ENCODE measurements around the gene GRM4.

Gene GRM4

DNA sequence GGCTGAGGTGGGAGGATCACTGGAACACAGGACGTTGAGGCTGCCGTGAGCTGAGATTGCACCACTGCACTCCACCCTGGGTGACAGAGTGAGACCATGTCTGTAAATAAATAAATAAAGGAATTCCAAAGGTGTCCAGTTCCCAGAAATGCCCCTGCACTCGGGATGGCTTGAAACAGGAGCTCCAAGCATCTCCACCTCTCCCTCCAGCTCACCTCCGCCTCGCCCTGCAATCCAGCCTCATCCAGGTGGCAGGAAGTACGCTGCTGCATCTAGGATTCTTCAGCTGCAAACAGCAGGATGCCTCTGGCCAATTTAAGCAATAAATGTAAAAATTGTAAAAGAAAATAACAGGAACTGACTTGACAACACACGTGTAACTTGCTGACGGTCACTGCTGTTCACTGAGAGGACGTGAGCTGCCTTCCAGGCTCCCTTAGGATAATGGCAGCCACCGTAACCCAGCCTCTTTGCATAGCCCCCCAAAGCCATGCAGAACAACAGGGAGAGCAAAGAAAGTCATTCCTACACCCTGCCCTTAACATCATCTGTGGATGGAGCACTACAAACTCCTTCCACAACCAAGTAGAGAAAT is 11.4 kb upstream of the GRM4 start:
- DNase-seq (ENCODE audit: low spot score): no peak

DNA sequence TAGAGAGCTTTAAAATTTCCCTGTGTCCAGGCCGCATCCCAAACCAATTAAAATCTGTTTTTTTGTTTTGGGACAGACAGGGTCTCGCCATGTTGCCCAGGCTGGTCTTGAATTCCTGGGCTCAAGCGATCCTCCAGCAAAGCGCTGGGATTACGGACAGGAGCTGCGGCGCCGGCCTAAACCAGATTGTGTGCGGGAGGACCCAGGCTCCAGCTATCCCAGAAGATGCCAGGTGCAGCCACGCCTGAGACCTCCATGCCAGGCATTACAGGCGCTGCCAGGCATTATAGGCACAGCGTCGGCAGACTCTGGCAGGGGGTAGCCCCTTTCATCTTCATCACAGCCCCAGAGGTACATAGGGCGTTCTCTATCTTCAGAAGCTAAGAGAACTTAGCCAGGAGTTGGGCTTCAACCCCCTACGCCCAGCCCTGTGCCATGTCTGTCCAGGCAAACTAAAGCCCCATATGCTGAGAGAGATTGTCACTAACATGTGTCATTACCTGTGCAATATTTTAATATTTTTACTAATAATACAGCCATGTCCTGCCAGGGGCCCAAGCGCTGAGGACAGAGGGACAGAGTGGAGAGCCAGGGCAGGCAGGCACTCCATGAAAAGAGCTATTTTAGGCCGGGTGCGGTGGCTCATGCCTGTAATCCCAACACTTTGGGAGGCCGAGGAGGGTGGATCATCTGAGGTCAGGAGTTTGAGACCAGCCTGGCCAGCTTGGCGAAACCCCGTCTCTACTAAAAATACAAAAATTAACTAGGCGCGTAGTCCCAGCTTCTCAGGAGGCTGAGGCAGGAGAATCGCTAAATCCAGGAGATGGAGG is 9.8 kb upstream of the GRM4 start:
- no peak for DNase-seq (ENCODE audit: low spot score)

DNA sequence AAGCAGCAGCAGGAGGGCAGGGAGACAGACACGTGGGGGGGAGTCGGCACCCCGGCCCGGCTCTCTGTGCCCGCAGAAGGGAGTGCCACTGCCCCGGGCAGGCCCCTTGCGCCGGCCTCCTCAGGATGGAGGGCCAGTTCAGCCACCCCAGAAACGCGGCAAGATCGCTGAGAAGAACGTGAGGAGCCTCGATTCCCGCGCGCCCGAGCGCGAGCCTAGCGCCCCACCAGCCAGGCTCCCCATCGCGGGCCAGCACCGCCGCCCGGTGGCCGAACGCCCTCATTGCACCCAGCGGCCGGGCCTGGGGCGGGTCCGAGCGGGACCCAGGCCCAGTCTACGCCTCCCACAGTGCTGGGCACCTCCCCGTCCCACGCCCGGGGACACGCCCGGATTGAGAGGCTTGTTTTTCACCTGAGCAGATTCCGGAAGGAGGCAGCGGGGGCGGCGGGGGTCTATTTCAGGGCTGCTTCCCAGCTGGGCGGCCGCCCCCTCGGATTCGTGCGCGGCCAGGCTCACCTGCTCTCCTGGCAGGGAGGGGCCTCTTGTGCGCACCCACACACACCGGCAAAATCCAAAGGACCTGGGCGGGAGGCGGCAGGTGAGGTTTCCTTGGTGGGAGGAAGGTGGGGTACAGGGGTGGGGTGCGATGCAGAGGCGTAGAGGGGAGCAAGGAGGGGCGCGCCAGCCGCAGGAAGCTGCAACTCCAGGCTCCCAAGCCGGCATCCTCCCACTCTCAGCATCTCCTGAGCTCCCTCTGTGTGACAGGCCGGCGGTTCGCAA is 9.0 kb upstream of the GRM4 start:
- DNase-seq (ENCODE audit: low spot score): peak; percentile 89

DNA sequence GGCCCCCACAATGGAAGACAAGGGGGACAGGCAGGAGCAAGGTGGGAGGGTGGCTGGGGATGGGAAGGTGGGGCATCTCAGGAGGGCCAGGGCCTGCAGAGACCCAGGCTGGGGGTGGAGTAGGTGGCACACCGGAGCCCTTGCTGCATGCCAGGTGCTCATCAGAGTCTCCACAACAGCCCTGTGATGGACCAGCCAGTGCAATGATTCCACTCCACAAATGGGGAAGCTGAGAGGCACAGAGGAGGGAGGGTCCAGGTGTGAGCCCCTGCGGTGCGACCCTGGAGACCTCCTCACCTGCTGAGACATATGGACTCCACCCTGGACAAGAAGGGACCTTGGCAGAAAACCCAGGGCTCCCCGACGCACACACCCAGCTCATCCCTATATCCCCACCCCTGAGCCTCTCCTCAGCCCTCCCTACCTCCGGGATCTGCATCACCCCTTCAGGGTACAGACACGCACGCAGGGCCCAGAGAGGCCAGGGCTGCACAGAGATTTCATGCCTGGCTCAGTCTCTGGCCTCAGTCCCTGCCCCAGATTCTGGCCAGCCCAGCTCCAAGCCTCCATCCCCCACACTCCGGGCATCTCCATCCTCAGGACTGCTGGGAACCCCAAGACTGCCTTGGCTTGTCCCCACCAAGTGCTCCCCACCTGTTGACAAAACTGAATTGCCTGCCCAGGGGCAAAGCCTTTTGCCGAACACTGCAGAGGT is 7.1 kb upstream of the GRM4 start:
- no peak for DNase-seq (ENCODE audit: low spot score)

DNA sequence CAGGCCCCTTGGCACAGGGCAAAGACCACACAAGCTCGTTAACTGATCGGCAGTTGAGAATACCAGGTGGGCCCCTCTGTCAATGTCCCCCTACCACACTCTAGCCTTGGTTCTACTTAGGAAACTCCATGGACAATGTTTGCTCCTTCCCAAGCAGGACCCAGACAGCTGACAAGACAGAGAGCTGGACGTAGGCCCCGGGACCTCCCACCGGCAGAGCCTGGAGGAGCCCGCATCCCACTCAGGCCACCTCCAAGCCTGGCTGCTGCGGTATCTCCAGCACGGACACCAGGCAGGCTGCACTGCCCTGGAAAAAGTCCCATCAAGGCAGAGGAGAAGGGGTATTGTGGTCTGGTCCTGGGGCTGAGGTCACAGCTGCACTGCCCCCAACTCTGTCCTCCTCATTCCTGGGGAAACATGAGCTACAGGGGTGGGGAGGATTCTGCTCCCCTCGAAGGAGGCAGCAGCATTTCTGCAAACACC is 6.2 kb upstream of the GRM4 start:
- DNase-seq (ENCODE audit: low spot score): no peak

DNA sequence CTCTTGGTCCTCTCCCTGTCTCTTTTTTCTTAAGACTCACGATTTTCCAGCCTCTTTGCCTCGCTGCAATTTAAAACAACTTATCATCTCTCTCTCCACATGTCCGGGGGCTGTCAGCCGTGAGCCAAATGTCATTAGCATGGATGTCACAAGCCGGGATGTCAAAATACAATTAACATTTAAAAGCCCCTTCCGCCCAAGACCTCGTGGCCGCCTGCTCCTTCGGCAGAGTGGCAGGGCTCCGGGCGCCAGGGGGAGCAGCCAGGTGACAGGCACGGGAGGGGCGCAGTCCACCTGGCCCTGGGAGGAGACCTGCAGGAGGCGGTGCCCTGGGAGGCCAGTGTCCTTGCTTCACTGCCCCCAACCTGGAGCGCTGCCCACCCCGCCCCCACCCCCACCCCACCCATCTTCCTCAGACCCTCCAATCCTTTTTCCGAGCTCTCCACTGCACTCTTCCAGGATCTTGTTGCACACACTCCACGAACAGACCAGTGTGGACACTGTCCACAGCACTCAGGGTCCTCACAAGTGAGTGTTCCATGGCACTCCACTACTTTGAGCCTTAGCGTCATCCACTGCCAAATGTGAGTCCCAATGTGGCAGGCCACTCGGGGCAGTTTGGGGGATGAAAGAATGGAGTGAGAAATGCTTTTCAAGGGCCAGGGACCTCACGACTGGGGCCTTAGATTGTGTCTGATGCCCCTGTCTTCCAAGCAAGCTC is 5.6 kb upstream of the GRM4 start:
- no peak for DNase-seq (ENCODE audit: low spot score)

DNA sequence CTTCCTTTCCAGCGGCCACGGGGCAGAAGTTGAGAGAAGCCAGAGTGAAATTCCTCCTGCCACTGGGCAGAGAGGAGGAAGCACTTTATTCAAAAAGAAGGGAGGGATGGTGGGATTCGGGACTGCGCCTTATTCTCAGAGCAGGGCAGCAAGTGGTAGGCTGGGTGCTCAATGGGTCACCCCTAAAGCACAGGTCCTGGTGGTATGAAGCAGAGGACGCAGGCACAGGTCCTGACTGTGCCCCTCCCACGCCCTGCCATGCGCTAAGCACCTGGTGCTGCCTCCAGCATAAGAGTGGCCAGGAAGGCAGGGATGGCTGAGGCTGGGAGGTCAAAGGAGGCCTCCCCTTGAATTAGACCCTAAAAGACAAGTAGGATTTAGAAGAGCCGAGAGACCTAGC is 4.9 kb upstream of the GRM4 start:
- no peak for DNase-seq (ENCODE audit: low spot score)

DNA sequence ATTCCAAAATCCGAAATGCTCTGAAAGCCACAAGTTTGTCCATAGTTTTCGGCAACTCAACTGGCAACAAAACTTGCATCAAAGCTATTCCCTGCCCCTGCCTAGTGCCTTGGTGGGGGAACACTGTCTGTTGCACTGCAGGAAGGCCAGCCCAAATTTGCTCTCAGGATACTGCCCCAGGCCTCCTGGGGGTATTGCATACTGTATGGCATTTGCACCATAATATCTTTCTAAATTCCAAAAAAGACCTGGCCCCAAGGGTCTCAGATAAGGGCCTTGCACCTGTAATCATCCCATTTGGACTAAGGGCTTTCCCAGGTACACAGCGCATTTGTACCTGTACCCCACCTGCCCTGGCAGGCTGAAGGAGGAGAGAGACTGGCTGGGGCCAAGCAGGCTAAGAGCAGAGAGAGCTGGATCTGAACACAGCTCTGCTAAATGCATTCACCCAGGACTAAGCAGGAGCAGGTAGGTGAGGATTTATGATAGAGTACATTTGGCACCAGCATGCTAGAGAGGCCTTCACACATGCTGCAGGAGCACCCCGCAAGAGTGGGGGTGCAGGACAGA is 4.0 kb upstream of the GRM4 start:
- DNase-seq (ENCODE audit: low spot score): no peak

DNA sequence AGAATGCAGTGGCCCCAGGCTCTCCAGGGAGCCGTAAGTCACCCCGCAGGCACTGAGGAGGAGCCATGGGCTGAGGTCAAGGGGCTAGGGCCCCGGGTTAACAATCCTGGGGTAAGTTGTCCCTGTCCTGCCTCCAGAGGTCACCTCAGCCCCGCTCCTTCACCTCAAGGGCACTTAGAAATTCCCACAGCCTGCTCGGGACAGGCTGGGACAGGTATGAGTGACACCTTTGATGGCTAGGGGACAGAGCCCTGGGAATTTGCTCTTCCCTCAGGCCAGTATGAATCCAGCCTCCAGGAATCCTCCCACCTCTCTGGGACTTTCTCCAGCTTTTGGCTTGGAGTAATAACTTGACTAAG is 3.5 kb upstream of the GRM4 start:
- DNase-seq (ENCODE audit: low spot score): no peak

DNA sequence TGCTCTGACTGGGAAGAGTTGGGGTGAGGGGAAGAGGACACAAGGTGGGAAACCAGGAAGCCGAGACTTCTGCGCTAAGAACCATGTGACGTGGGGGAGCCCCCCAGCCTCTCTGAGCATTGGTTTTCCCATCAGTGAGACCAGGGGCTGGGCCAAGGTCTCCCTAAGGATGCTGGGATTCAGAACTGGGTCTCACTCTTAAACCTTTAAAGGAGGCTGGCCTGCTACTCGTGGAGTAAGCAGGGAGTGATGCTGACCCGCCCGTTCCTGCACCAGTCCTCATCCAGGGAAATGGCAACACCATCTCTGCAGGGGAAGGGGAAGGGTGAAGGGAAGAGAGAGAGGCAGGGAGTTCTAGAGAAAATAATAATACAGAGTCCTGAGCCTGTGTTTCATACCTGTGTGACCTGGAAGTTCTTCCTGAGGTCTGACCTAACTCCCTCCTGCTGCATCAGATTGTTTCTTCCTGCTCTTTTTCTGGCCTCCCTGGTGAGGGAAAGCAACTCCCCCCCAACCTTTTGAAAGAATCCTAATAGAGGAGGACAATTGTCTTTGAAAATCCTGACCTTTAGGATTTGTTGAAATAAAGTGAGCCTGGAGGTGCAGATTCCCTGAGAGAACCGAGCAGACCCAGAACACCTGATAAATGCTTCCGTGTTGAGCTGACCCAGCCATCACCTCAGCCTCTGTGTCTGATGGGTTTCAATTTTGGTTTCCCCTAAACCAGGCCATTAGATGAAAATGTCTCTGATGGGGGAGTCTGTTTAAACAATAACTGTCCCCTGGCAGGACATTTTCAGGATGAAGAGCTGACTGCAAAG is 3.0 kb upstream of the GRM4 start:
- DNase-seq (ENCODE audit: low spot score): no peak

DNA sequence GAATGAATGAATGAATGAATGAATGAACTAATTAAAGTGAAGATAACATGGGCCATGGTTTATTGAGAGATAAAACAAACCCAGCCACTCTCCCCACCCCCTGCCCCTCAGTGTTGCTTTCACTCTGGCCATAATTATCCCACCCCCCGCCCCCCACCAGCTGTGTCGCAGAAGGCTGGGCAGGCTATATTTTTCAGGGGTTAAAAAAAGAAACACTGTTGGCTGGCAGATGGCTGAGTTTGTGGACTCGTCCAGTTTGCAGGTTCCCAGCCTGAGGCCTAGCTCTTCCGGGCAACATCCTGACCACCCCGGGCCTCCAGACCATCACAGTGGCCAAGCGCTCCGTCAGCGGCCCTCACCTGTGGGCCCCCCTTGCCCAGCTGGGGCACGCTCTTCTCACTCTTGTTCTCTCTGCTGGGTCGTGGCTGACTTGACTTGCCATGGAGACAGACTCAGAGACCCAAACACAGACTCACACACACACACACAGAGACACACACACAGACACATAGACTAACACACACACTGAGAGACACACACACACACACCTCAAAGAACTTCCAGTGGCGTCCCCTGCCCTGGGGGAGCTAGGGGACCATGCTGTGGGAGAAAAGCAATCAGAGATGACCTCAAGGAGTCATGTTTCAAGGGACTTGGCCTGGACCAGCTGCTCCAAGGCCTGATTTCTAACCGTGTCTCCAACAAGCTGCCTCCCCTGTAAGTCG is 2.2 kb upstream of the GRM4 start:
- no peak for DNase-seq (ENCODE audit: low spot score)

DNA sequence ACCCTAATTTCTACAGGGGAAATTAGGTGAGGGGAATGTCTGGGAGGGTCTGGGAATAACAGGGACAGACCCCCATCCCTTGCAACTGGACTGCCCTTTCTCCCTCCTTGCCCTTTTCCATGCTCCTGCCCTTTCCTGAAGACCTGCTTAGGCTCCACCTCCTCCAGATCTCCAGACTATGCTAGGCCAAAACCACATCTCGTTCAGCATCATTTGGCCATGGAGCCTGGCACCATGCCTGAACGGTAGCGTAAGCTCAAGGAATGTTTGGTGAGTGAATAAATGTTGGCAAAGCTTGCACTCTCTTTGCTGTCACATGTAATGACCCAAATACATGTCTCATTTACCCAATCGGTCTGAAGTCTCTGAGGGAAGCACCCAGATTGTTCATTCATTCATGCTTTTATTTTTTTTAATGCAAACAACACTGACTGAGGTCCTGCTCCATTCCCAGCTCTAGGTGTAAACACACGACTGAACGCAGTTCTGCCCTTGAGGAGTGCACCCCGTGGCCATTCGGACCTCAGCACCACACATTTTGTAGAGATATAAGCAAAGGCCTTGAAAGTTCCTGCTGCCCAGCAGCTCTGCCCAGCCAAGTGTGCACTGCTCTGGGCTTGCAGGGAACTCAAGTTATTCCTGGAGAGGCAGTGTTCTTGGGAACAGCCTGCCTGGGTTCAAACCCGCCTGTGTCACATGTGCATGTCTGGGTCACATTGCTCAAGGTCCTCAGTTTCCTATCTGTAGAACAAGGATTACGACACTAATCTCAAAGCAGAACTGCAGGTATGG is 1.1 kb upstream of the GRM4 start:
- no peak for DNase-seq (ENCODE audit: low spot score)

DNA sequence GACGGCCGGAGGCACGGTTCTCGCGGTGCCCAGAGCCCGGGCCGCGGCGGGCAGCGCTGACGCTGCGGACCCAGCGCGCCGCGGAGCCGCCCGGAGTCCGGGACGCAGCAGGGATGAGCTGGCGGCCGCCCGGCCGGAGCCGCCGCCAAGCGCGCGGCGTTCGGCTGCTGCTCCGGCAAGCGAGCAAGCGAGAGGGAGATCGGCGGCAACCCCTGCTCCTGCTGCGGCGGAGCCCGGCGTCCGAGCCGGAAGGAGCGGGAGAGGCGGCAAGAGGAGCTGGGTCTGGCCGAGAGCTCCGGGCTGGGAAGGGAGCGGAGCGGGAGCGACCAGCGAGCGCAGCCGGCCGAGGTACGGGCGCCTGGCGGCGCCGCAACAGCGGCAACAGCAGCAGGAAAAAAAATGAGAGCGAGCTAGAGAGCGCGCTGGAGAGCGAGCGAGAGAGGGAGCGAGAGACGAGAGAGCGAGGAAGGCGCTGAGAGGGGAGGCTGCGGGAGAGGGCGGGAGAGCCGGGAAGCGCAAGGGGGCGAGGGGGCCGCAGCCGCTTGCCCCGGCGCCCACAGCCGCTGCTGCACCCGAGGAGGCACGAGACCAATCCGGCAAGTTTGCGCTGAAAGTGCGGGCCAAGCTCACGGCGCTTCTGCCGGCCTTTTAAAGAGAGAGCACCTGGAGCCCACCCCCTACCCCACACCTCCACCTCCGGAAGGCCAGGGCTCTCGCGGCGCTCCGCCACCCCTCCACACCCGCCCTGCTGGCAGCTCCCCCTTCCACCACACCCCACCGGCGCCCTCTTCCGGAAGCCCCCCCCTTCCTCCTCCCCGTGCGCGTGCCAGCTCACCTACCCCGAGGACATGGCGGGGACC is 496 bp downstream of the GRM4 start:
- peak; percentile 24 for DNase-seq (ENCODE audit: low spot score)

DNA sequence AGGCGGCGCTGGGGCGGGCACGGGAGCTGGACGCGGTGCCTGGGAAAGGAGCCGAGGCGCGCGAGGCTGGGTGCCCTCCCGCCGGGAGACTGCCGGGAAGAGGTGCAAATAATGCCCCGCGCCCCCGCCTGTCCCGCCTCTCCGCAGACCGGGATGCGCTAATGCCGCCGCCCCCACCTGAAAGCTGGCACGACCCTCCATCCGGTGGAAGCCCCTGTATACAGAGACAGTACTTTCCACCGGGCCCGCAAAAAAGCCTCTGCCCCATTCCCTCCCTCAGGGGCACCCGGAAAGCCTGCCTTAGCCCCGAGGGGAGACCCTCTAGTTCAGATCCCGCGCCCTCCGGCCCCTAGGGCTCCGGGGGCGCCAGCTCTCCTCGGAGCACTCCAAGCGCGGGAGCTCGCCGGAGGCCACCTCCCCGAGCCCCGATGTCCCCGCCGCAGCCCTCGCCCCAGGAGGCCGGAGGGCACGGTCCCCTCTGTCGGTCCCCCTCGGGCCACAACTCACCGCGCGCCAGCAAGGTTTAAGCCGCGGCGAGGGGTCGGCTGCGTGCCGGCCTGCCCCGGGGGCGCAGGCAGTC is 1.2 kb downstream of the GRM4 start:
- no peak for DNase-seq (ENCODE audit: low spot score)

DNA sequence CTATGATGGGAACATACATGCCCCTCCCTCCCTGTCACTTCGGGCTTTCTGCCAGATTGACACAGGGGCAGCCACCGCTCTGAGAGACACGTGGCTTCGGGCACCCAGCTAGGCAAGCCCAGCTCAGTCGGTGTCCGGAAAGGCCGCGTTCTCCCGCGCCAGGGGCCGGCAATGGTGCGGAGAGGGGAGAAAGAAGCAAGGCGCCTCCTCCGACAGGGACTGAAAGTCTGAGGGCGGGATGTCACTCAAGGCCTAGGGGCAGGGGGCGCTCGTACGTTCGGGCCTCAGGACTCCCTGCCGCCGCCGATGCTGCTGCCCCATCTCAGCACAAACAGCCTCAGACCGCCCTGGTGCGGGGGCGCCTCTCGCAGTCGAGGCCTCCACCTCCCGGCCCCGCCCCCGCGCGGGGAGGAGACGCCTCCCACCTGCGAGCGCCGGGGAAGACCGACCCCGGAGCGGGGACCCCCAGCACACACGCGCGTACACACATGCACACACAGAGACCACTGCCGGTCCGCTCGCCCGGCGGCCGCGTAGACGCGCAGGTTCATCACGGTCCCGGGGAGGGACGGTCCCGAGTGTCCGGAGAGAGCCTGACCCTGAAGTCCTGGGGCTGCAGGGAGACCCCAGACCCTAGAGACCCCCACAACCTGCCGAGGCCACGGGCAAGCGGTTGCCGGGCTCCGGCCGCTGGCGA is 1.9 kb downstream of the GRM4 start:
- peak; percentile 56 for DNase-seq (ENCODE audit: low spot score)

DNA sequence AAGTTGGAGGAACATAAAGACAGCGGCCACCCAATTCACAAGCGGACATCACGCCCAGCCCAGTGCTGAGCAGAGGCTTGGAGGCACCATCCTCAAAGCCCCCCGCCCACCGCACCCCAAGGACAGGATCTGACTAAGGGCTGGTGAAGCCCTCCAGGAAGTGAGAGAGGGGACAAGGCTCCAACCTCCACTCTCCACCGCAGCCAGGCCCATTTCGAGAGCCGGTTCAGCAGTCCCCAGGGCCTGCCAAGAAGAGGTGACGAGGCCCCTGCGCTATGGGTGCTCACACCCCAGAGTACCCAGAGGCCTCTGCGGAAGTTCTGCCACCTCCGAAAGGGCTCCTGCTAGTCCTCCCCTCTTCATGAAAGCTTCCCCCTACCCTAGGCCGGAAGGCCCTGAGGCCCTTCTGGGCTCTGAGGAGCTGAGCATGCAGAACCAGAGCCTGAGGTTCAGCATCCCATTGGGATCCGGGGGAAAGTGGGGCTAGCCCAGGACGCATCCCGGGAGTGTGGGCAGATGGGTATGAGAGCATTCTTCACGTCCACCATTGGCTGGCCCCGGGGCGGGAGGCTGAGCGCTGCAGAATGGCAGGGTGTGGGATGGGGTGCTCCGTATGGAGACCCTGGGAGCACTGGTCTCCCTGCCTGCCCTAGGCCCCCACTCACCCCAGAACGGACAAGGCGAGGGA is 2.5 kb downstream of the GRM4 start:
- no peak for DNase-seq (ENCODE audit: low spot score)

All from germinal center (tissue), 1 donor.